NCI-H2196 (cell line): ENCODE measurements around the gene LRFN5.
"Not testable (repeated sequence)": the region's sequence is repeated elsewhere in the genome, so short reads cannot be mapped to it uniquely, and the experiment has no call there.

Source experiments
- DNase-seq: peaks from one replicate; lab custom pipeline; 2025; ENCODE audit not compliant: unreplicated experiment; lab: John Stamatoyannopoulos, UW

The LRFN5 gene

GRCh38 chr14:41878321-41878720, 271.6 kb downstream of the LRFN5 start:
- DNase-seq = no peak

- no peak for DNase-seq
Observed at GRCh38 chr14:41891624-41892023, 284.9 kb downstream of the LRFN5 start.

- DNase-seq = no peak
Observed at GRCh38 chr14:41899416-41899815, 292.7 kb downstream of the LRFN5 start.

- DNase-seq = no peak
Observed at GRCh38 chr14:41900644-41901043, 294.0 kb downstream of the LRFN5 start.

DNA sequence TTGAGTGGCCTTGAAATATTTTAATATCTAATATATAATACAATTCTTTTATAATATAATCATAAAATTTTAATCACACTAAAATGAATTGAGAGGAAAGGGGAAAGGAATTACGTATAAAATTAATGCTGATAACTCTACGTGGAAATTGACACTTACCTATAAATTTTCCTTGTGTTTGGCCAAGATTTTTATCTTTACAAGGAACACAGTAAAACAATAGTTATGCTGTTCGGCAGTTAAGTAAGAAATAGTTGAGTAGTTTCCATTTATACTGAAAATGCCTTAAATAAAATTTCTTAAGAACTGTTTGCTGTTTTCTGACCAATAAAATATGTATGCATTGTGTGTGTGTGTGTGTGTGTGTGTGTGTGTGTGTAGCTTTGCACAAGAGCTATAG, 294.4 kb downstream of the LRFN5 start:
- no peak for DNase-seq

DNA sequence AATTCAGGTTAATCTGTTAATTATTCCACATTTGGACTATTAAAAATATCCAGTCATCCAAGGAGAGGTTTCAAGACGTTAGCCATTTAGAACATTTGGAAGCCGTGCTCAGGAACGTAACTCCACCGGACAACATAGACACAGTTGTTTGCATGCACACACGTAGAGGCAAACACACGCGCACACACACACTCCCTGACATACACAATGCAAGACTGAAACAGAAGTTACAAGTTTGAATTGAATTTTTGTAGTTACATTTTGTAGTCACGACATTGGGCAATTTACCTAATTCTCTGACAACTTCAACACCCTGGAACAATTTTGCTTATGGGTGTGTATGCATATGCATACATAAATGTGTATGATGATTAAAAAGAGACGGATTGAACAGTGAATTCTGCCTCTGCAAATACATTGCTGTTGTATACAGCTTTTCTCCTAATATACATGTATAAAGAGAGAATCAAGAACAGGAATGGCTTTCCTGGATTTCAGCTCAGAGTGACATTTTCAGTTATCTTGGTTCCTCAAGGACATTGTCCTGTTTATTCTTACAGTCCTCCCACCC, 298.8 kb downstream of the LRFN5 start:
- no peak for DNase-seq

GRCh38 chr14:41911155-41911554, 304.5 kb downstream of the LRFN5 start:
- DNase-seq = not testable (repeated sequence)

- no peak for DNase-seq
Observed at GRCh38 chr14:41913398-41913797, 306.7 kb downstream of the LRFN5 start.

- DNase-seq = no peak
Observed at GRCh38 chr14:41915732-41916131, 309.1 kb downstream of the LRFN5 start.

DNA sequence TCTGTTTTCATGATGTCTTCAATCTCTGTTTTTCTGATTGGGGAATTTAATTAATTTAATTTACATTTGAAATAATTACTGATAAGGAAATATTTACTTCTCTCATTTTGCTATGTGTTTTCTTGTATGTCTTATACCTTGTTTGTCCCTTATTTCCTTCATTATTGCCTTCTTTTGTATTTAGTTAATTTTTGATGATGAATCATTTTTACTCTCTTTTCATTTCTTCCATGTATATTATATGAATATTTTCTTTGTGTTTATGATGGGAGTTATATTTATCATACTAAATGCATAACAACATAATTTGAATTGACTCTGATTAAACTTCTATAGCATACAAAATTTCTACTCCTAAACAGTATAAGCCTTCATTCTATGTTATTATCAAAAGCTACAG, 309.6 kb downstream of the LRFN5 start:
- no peak for DNase-seq

DNA sequence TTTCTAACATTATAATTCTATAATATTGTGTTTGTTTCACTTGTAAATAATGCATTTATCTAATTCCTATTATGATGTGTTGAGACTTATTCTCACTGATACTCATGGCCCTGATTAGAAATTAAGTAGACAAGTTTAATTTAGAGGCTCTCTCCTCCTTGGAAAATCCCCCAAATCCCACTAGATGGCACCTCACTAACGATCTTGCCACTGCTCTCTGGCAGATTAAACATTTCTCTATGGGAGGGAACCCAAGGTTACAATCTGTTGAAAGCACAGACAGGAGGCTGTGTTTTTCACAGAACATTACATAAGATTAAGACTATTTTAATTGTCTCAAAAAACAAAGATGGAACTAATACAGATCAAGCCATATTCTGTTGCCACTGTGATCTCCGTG, 318.7 kb downstream of the LRFN5 start:
- DNase-seq = peak; percentile 12

DNA sequence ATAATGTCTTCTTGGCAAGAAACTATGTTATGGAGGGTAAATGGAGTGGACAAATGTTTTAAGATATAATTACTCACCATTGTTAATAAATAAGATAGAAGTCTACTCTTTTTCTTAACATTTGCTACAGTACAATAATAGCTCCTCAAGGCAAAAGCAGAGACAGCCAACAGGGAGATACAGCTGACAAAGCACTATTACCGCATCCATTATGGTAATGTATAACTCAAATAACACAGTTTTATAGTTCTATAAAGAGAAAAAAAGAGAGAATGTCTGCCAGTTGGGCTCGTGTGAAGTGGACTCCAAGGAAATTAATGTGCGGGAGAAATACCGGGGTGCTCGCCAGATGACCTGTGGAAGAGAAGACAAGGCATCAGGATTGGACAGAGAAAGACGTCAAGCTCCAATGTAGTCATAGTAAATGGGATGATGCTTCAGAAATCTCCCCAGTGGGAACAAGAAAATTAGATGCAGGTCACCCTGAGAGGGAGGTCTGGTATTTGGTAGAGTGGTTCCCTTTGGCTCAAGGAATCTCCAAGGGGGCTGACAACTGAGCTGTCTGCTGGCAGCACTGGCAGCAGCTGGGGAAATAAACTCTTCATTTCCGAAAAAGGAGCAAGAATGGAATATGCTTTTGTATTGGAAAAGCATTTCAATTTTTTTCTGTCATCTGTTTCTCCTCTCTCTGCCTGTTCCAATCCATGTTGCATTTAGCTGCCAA, 343.9 kb downstream of the LRFN5 start:
- DNase-seq = no peak
